HCEC 1CT (cell line): ENCODE results near the gene ZNRF4.
"Not testable (repeated sequence)": the region's sequence is repeated elsewhere in the genome, so short reads cannot be mapped to it uniquely, and the experiment has no call there.

Experiments used
- DNase-seq: peaks from one replicate; pipeline ENCODE4 v3.0.0-alpha.2; 2017

Gene ZNRF4

GRCh38 chr19:5478241-5478924 is 23.2 kb downstream of the ZNRF4 start:
- DNase-seq: no peak

DNA sequence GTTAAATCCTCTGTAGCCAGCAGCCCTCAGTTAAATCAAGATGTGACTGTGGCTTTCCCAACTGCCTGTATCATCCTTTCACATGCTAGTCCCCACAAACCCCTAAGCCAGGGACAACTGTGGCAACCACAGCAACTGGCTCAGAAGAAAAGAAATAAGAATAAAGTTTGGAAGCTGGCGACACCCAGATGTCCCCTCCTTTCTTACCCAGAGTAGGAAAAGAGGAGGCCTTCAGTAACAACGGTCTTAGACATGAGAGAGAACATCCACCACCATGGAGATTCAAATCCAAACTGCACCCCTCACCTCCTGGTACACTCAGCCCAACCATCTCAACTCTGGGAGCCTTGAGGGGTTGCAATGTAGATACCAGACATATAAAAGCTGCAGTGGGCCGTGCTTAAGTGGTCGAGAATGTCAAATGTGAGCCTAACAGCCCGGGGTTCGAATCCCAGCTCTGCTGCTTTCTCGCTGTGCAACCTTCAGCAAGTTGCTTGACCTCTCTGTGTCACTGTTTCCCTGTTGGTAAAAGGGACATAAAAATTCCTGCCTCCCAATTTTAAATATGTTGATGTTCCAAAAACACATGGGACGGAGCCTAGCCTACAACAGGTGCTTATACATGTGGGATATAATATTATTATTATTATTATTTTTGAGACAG is 23.8 kb downstream of the ZNRF4 start:
- no peak for DNase-seq

DNA sequence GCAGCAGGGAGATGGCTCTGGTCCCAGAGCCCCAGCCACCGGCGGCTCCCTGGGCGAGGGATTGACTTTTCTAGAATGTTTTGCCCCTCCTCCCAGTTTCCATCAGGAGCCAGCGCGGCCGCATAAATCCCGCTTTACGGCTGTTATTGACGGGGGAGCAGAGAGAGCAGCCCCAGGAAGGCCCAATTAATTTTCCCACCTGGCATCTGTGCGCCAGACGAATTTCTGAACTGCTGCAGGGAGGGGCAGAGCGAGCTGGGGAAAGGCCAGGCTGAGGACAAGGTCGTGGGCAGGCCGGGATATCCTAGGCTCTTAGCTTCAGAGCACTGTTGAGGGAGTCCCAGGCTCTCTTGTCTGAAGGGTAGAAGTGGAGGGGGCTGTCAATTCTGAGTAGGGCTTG is 24.7 kb downstream of the ZNRF4 start:
- no peak for DNase-seq

- DNase-seq: peak; percentile 7
Measured at GRCh38 chr19:5480427-5480836, 25.2 kb downstream of the ZNRF4 start.

DNA sequence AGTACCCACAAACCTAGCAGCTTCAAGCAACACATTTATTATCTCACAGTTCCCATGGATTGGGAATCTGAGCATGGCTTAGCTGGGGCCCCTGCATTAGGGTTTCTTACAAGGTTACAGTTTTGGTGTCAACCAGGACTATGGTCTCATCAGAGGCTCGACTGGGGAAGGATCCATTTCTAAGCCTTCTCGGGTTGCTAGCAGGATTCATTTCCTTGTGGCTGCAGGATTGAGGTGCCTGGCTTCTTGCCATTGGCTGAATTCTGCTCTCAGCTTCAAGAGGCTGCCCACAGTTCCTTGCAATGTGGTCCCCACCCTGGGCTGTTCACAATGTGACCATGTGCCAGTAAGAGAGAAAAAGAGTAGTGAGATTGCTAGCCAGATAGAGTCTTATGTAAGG is 26.7 kb downstream of the ZNRF4 start:
- DNase-seq: no peak

GRCh38 chr19:5484398-5485285 is 29.4 kb downstream of the ZNRF4 start:
- DNase-seq: no peak

DNA sequence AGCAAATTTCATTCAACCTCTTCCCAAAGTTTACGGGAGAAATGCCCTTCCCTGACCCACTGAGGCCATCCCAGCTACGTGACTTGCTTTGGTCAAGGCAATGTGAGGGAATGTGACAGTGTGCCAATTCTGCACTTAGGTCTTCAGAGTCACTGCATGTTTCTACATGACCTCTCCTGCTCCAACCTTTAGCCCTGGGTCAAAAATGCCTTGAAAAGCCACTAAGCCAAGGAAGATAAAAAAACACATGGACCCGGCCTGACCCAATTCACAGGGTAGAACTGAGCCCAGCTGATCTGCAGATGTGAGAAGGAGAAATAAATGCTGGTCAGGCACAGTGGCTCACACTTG is 30.0 kb downstream of the ZNRF4 start:
- no peak for DNase-seq

DNA sequence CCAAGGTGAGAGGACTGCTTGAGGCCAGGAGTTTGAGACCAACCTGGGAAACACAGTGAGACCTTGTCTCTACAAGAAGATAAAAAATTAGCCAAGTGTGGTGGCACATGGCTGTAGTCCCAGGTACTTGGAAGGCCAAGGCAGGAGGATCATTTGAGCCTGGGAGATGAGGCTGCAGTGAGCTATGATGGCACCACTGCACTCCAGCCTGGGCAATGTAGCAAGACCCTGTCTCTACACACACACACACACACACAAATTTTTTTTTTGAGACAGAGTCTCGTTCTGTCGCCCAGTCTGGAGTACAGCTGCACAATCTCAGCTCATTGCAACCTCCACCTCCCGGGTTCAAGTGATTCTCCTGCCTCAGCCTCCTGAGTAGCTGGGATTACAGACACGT is 30.4 kb downstream of the ZNRF4 start:
- not testable (repeated sequence) for DNase-seq

DNA sequence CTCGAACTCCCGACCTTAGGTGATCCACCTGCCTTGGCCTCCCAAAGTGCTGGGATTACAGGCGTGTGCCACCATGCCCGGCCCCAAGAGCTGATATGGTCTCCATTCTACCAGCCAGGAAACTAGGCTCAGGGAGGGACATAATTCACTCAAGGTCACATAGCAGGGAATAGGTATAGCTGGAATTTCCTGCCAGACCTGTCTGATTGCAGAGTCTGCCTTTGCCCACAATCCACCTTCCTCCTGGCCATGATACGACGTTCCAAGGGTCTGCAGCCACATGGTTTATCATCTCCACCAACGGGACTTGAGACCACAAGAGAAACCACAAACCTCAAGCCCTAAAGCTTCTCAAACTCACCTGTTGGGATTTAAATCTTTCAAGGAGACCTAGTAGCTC is 32.0 kb downstream of the ZNRF4 start:
- no peak for DNase-seq

- DNase-seq: no peak
Measured at GRCh38 chr19:5489551-5489950, 34.3 kb downstream of the ZNRF4 start.

GRCh38 chr19:5491565-5491964 is 36.3 kb downstream of the ZNRF4 start:
- no peak for DNase-seq

DNA sequence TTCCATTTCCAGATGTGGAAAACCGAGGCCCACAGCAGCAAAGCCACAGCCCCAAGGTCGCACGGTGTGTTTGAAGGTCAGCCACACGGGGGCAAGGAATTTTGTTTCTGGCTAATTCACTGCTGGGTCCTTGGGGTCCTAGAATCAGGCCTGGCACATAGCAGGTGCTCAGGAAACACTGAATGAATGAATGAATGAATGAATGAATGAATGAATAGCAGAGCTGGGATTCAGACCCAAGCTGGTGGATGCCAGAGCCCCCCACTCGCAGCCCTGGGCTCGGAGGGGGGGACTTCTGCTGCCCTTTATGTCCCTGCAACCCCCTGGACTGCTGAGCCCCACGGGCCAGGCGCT is 37.0 kb downstream of the ZNRF4 start:
- DNase-seq: no peak

- no peak for DNase-seq
Measured at GRCh38 chr19:5492635-5493409, 37.6 kb downstream of the ZNRF4 start.

DNA sequence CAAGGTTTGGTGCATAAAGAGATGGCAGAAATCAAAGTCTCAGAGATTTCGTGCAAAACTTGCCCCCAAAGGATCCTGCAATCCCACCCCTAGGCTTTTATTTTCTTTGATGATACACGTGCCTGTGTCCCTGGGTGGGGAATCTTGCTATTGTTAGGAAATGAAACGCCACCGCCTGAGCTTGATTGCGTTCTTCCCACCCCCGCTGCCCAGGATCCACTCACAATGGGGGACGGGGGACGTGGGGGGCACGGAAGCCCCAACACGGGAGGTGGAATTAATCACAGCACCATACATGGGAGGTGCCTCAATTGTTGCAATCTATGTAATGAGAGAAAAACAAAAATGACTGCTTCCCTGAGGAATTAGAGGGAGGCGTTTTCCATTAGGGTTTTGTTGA is 39.6 kb downstream of the ZNRF4 start:
- DNase-seq: no peak

DNA sequence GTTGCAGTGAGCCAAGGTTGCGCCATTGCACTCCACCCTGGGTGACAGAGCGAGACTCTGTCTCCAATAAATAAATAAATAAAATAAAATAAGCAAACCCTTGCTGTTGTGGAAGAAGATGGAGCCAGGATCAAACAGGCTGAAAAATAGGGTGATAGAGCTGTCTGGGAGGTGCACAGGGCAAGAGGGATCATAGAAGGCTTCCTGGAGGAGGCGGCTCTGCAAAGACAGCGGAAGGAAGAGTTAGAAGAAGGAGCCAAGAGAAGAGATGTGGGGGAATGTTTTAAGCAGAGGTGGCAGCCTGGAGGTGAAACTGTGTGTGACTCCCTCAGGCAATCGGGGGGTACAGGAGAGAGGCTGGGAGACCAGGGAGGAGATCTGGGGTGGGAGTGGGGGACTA is 40.6 kb downstream of the ZNRF4 start:
- no peak for DNase-seq

DNA sequence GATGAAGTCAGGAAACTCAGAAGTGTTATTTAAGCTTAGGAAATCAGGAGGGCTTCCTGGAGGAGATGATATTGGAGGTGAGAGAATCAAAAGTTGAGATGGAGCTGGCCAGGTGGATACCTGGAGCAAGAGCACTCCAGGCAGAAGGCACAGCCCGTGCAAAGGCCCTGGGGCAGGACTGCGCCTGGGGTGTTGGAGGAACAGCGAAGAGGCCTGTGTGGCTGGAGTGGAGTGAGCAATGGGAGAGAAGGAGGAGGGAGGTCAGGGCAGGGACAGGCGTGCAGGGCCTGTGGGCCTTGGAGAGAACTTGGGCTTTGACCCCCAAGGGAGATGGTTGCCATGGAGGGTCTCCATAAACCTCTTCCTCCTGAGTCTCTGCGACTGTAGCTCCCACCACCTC is 42.1 kb downstream of the ZNRF4 start:
- no peak for DNase-seq

- DNase-seq: no peak
Measured at GRCh38 chr19:5498830-5499550, 43.8 kb downstream of the ZNRF4 start.

- DNase-seq: no peak
Measured at GRCh38 chr19:5501907-5502306, 46.7 kb downstream of the ZNRF4 start.

- DNase-seq: no peak
Measured at GRCh38 chr19:5503598-5503997, 48.4 kb downstream of the ZNRF4 start.

GRCh38 chr19:5504114-5504513 is 48.9 kb downstream of the ZNRF4 start:
- no peak for DNase-seq
